Smooth muscle cell (in vitro differentiated cells): Measurements from ENCODE around the gene FAM43A. TPM values are rescaled to one million over a fixed set of nuclear protein-coding genes. Genes with fewer than 3 reads are reported as not detected.

ENCODE experiments used
- DNase-seq: peaks from one replicate; lab custom pipeline; 2025; ENCODE audit not compliant: unreplicated experiment; lab: John Stamatoyannopoulos, UW
- H2AFZ ChIP-seq: fragments of 200-600 bp; sonication (generic); 2 replicates; pipeline ENCODE4 v1.6.0; 2016; ENCODE audit warnings: antibody characterized with exemption, low read depth, mild to moderate bottlenecking
- H3F3A ChIP-seq: fragments of 200-600 bp; sonication (generic); 2 replicates; pipeline ENCODE4 v1.6.0; 2017; ENCODE audit warnings: antibody characterized with exemption, low read depth
- H3K27ac ChIP-seq: fragments of 200-600 bp; sonication (generic); 2 replicates; pipeline ENCODE4 v1.5.1; 2016; ENCODE audit warnings: low read depth, mild to moderate bottlenecking
- H3K27me3 ChIP-seq: fragments of 200-600 bp; sonication (generic); 2 replicates; pipeline ENCODE4 v1.6.1; 2016; ENCODE audit warnings: low read depth, mild to moderate bottlenecking
- H3K36me3 ChIP-seq: fragments of 200-600 bp; sonication (generic); 2 replicates; pipeline ENCODE4 v1.5.1; 2016; ENCODE audit warnings: low read depth
- H3K4me1 ChIP-seq: fragments of 200-600 bp; sonication (generic); 2 replicates; pipeline ENCODE4 v1.5.1; 2016; ENCODE audit warnings: low read depth
- H3K4me2 ChIP-seq: fragments of 200-600 bp; sonication (generic); 2 replicates; pipeline ENCODE4 v1.6.0; 2016; ENCODE audit warnings: mild to moderate bottlenecking
- H3K4me3 ChIP-seq: fragments of 200-600 bp; sonication (generic); 2 replicates; pipeline ENCODE4 v1.5.1; 2016; ENCODE audit warnings: mild to moderate bottlenecking
- H3K79me2 ChIP-seq: fragments of 200-600 bp; sonication (generic); 2 replicates; pipeline ENCODE4 v1.6.0; 2016; ENCODE audit warnings: low read depth, mild to moderate bottlenecking
- H3K9ac ChIP-seq: fragments of 200-600 bp; sonication (generic); 2 replicates; pipeline ENCODE4 v1.6.0; 2016; ENCODE audit warnings: low read depth
- H3K9me3 ChIP-seq: fragments of 200-600 bp; sonication (generic); replicated peaks from 2 replicates; pipeline ENCODE4 v1.5.1; 2016; ENCODE audit warnings: low read depth
- H4K20me1 ChIP-seq: fragments of 200-600 bp; sonication (generic); 2 replicates; pipeline ENCODE4 v1.6.0; 2016; ENCODE audit warnings: low read depth
- WGBS: methylation state at CpG from one replicate; pipeline ENCODE4 v1.1.7; 2016; ENCODE audit warnings: low lambda C conversion rate; 5-methylcytosine and 5-hydroxymethylcytosine counted together
- polyA plus RNA-seq: library from polyadenylated mRNA; unstranded; fragments of >200 nt; fragmentation: Nextera tagmentation; extraction: Ambion mirVana; gene quantifications from 2 replicates; pipeline ENCODE4 v1.2.1, GENCODE V29; 2016
- total RNA-seq: library from RNA; depleted of rRNA; stranded (reverse); fragments of >200 nt; gene quantifications from 2 replicates; pipeline ENCODE4 v1.2.3, GENCODE V29; 2014
- TF ChIP-seq, protein P1 (sequence below): fragments of 200-600 bp; sonication (generic); IDR thresholded peaks from 2 replicates; pipeline ENCODE4 v1.5.1; 2017; ENCODE audit warnings: borderline replicate concordance, mild to moderate bottlenecking, antibody characterized with exemption; ENCODE audit not compliant: insufficient read depth, poor library complexity, severe bottlenecking

FAM43A gene
- total and polyA plus RNA-seq, 2 experiments from 2014 or later = 19.0 to 73.4 TPM

GRCh38 chr3:194683380-194683779 is 2.3 kb upstream of the FAM43A start:
- peaks cover 25% of the 10 kb centered on the region for H3K79me2 ChIP-seq
- H3K36me3 ChIP-seq = no peaks in the 10 kb centered on the region
- peak overlapping the region; percentile 72 for H3K4me2 ChIP-seq
- no peaks in the 10 kb centered on the region for H3K27me3 ChIP-seq
- TF ChIP-seq, protein P1, sequence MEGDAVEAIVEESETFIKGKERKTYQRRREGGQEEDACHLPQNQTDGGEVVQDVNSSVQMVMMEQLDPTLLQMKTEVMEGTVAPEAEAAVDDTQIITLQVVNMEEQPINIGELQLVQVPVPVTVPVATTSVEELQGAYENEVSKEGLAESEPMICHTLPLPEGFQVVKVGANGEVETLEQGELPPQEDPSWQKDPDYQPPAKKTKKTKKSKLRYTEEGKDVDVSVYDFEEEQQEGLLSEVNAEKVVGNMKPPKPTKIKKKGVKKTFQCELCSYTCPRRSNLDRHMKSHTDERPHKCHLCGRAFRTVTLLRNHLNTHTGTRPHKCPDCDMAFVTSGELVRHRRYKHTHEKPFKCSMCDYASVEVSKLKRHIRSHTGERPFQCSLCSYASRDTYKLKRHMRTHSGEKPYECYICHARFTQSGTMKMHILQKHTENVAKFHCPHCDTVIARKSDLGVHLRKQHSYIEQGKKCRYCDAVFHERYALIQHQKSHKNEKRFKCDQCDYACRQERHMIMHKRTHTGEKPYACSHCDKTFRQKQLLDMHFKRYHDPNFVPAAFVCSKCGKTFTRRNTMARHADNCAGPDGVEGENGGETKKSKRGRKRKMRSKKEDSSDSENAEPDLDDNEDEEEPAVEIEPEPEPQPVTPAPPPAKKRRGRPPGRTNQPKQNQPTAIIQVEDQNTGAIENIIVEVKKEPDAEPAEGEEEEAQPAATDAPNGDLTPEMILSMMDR = no peak
- H3F3A ChIP-seq = peaks cover 8% of the 10 kb centered on the region
- H4K20me1 ChIP-seq = peaks cover 23% of the 10 kb centered on the region
- H2AFZ ChIP-seq = no peak overlapping the region
- peak overlapping the region; percentile 71 for H3K27ac ChIP-seq
- H3K9ac ChIP-seq = no peak overlapping the region
- no peaks in the 10 kb centered on the region for H3K9me3 ChIP-seq
- no peak overlapping the region for H3K4me3 ChIP-seq
- DNase-seq = no peak
- WGBS = 40% methylated on average over 2 of the region's 2 CpGs
- H3K4me1 ChIP-seq = peaks cover 5% of the 10 kb centered on the region

GRCh38 chr3:194685065-194685717 is 492 bp upstream of the FAM43A start:
- no peaks in the 10 kb centered on the region for H3K36me3 ChIP-seq
- DNase-seq = no peak
- peak overlapping the region; percentile 76 for H3K4me3 ChIP-seq
- peak overlapping the region; percentile 67 for H2AFZ ChIP-seq
- TF ChIP-seq, protein P1 = no peak
- peaks cover 38% of the 10 kb centered on the region for H4K20me1 ChIP-seq
- peaks cover 16% of the 10 kb centered on the region for H3F3A ChIP-seq
- H3K79me2 ChIP-seq = peaks cover 28% of the 10 kb centered on the region
- H3K4me2 ChIP-seq = peak overlapping the region; percentile 93
- 78% methylated on average over 13 of the region's 13 CpGs for WGBS
- no peaks in the 10 kb centered on the region for H3K9me3 ChIP-seq
- no peak overlapping the region for H3K27ac ChIP-seq
- H3K9ac ChIP-seq = no peak overlapping the region
- no peaks in the 10 kb centered on the region for H3K27me3 ChIP-seq
- H3K4me1 ChIP-seq = peaks cover 12% of the 10 kb centered on the region

DNA sequence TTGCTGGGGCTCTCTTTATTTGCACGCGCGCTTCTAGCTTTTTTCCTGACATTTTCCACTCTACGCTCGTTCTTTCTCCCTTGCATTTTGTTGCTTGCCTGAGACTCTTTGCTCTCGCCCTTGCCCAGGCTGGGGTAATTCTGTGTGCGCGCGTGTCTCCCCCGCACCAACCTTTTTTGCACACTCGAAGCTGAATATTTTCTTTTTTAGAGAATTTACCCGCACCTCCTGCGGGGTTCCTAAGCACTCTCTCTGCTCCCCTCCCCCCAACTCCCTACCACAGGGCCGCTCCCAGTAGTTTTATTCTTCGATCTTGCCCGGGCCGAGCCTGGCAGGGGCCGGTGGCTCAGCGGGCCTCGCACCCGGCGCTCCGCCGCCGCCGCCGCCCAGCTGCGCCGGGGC is 732 bp downstream of the FAM43A start:
- H3K27ac ChIP-seq = peak overlapping the region; percentile 4
- DNase-seq = no peak

More for the DNA sequence above, 732 bp downstream of the FAM43A start:
- Histone ChIP-seq H3K36me3 (no peaks in the 10 kb centered on the region), H3F3A (peaks cover 22% of the 10 kb centered on the region), H2AFZ (no peak overlapping the region), H3K27me3 (no peaks in the 10 kb centered on the region), H3K4me2 (peak overlapping the region; percentile 93), H3K4me3 (peak overlapping the region; percentile 76), H3K9ac (peak overlapping the region; percentile 76), H3K4me1 (peaks cover 12% of the 10 kb centered on the region), H3K9me3 (no peaks in the 10 kb centered on the region), H4K20me1 (peaks cover 38% of the 10 kb centered on the region), H3K79me2 (peaks cover 28% of the 10 kb centered on the region)
- WGBS = under 1% methylated on average over 29 of the region's 29 CpGs
- TF ChIP-seq, protein P1 = no peak
